HTR-8/SVneo (cell line): ENCODE measurements around the gene LRRC8E.
"Not testable (repeated sequence)": the region's sequence is repeated elsewhere in the genome, so short reads cannot be mapped to it uniquely, and the experiment has no call there.

Source experiments
- DNase-seq: peaks from one replicate; pipeline ENCODE4 v3.0.0; 2011; ENCODE audit warnings: low spot score, mixed read lengths; ENCODE audit not compliant: insufficient read length
- FAIRE-seq: peaks from 2 replicates; lab custom pipeline; 2011; peaks lifted over from hg19 to GRCh38; lab: Jason Lieb, UNC

Gene LRRC8E

GRCh38 chr19:7926727-7927604 lies 38.7 kb downstream of the LRRC8E start:
- DNase-seq (no peak), FAIRE-seq (no peak)

GRCh38 chr19:7927605-7928333 lies 39.5 kb downstream of the LRRC8E start:
- FAIRE-seq, result no peak
- DNase-seq, result no peak

GRCh38 chr19:7928334-7928706 lies 40.0 kb downstream of the LRRC8E start:
- FAIRE-seq, result no peak
- no peak for DNase-seq

- FAIRE-seq (no peak), DNase-seq (peak; percentile 71)
Measured at GRCh38 chr19:7928741-7929701, 40.7 kb downstream of the LRRC8E start.

- FAIRE-seq, DNase-seq: not testable (repeated sequence)
Measured at GRCh38 chr19:7930030-7930429, 41.7 kb downstream of the LRRC8E start.

GRCh38 chr19:7930765-7931164 lies 42.5 kb downstream of the LRRC8E start:
- DNase-seq (no peak), FAIRE-seq (no peak)

- DNase-seq (no peak), FAIRE-seq (no peak)
Measured at GRCh38 chr19:7931221-7932061, 43.1 kb downstream of the LRRC8E start.

GRCh38 chr19:7932276-7932929 lies 44.1 kb downstream of the LRRC8E start:
- no peak for FAIRE-seq
- no peak for DNase-seq

GRCh38 chr19:7932930-7933300 lies 44.6 kb downstream of the LRRC8E start:
- DNase-seq (no peak), FAIRE-seq (no peak)

GRCh38 chr19:7933411-7933810 lies 45.1 kb downstream of the LRRC8E start:
- FAIRE-seq (no peak), DNase-seq (no peak)

- FAIRE-seq (no peak), DNase-seq (no peak)
Measured at GRCh38 chr19:7933828-7934725, 45.8 kb downstream of the LRRC8E start.

GRCh38 chr19:7934766-7935165 lies 46.5 kb downstream of the LRRC8E start:
- FAIRE-seq (no peak), DNase-seq (no peak)

GRCh38 chr19:7940841-7941240 lies 52.5 kb downstream of the LRRC8E start:
- FAIRE-seq, result no peak
- no peak for DNase-seq

GRCh38 chr19:7941895-7942596 lies 53.7 kb downstream of the LRRC8E start:
- DNase-seq, result no peak
- no peak for FAIRE-seq

- DNase-seq (no peak), FAIRE-seq (no peak)
Measured at GRCh38 chr19:7942981-7943443, 54.7 kb downstream of the LRRC8E start.

- DNase-seq, result peak; percentile 99
- peak; percentile 99 for FAIRE-seq
Measured at GRCh38 chr19:7943444-7944176, 55.3 kb downstream of the LRRC8E start, which contains the start of gene TIMM44. Gene TIMM44, minus strand, starts transcription at chr19:7943666. Its CDS starts 15 bp downstream, at chr19:7943651.
